Lower leg skin (tissue), 4 donors: ENCODE data around the gene RPN2. TPM values are rescaled to one million over a fixed set of nuclear protein-coding genes. Genes with fewer than 3 reads are reported as not detected.

Experiments
- DNase-seq, 2 donors: peaks; one replicate each; pipeline ENCODE4 v3.0.0-alpha.2; 2019; ENCODE audit warnings: low spot score in 2 of 2
- H3K4me3 ChIP-seq: fragments of 200-600 bp; sonication (generic); 2 replicates; pipeline ENCODE4 v1.5.1; 2017; ENCODE audit warnings: mild to moderate bottlenecking, low read depth; ENCODE audit not compliant: poor library complexity, severe bottlenecking
- CTCF ChIP-seq, 3 donors: fragments of 450-650 bp; IDR thresholded peaks; one replicate each; pipeline ENCODE4 v1.5.1; 2016; ENCODE audit warnings: antibody characterized with exemption in 3 of 3, mild to moderate bottlenecking in 3 of 3, moderate library complexity in 2 of 3
- POLR2A ChIP-seq, 2 donors: fragments of 450-650 bp; IDR thresholded peaks; one replicate each; pipeline ENCODE4 v1.6.1; 2016 to 2017; ENCODE audit warnings: antibody characterized with exemption in 2 of 2, mild to moderate bottlenecking in 1 of 2, moderate library complexity in 1 of 2
- WGBS, 2 donors: methylation state at CpG; one replicate each; pipeline ENCODE4 v1.1.5; 2018; 5-methylcytosine and 5-hydroxymethylcytosine counted together
- intact Hi-C: fragments of 100-400 bp; cut with DNase I; formaldehyde crosslinking; loops from one replicate; pipeline ENCODE4 v1.15.0; 2023; ENCODE audit warnings: low total_unique reads
- total RNA-seq, 4 donors: library from RNA; depleted of rRNA; stranded (reverse); fragments of >200 nt; gene quantifications; one replicate each; pipeline ENCODE4 v1.1.0, GENCODE V29; 2016

Gene RPN2
- total RNA-seq, 4 donors from 2014 or later, result 76.0 to 128 (median 102) TPM

DNA sequence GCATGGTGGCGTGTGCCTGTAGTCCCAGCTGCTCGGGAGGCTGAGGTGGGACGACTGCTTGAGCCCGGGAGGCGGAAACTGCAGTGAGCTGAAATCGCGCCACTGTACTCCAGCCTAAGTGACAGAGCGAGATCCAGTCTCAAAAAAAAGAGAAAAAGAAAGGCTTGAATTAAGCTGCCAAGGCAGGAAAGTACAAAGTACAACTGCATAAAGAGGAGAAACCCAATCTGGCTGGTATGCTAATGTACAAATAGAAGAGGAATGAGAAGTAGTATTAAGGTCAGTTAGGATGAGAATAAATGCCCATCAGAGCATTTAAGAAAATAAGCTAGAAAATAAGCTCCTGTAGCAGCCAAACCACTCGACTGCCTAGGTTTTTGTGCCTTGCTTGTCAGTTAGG, 23.1 kb upstream of the RPN2 start:
- no peak for DNase-seq
- TF ChIP-seq POLR2A (IDR thresholded peaks at IDR 0.05) (no peak), CTCF (IDR thresholded peaks at IDR 0.05) (no peak)
- 94 to 95% methylated on average over 9 of the region's 9 CpGs for WGBS, 2 donors
- intact Hi-C loops, result no loop called here
- no peak overlapping the region for H3K4me3 ChIP-seq

DNA sequence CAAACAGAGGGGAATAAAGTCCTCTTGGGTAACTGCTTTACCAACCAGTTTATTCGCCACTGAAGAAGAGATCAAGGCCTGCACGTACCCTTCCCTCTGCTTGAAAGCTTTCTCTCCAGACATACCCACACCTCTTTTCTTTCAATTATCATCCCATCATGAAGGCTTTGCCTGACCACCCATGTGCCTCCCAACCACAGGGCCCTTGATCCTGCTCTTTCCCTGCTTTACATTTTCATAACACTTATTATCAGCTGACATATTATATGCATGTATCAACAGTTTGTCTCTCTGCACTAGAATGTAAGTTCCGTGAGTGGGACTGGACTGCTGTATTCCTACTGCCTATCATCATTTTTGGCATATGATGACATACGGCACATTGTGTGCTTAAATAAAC, 20.9 kb upstream of the RPN2 start:
- WGBS, 2 donors, result 95% methylated on average over 4 of the region's 4 CpGs
- no peak for DNase-seq
- TF ChIP-seq CTCF (IDR thresholded peaks at IDR 0.05), result no peak
- no peak for TF ChIP-seq POLR2A (IDR thresholded peaks at IDR 0.05)
- H3K4me3 ChIP-seq, result no peak overlapping the region
- intact Hi-C loops, result no loop called here

- intact Hi-C loops, result no loop called here
- no peak overlapping the region for H3K4me3 ChIP-seq
- WGBS, 2 donors, result 92% methylated on average over 10 of the region's 10 CpGs
- DNase-seq, result no peak
- TF ChIP-seq POLR2A (IDR thresholded peaks at IDR 0.05) (no peak), CTCF (IDR thresholded peaks at IDR 0.05) (no peak)
Observed at GRCh38 chr20:37160683-37161082, 18.4 kb upstream of the RPN2 start.

DNA sequence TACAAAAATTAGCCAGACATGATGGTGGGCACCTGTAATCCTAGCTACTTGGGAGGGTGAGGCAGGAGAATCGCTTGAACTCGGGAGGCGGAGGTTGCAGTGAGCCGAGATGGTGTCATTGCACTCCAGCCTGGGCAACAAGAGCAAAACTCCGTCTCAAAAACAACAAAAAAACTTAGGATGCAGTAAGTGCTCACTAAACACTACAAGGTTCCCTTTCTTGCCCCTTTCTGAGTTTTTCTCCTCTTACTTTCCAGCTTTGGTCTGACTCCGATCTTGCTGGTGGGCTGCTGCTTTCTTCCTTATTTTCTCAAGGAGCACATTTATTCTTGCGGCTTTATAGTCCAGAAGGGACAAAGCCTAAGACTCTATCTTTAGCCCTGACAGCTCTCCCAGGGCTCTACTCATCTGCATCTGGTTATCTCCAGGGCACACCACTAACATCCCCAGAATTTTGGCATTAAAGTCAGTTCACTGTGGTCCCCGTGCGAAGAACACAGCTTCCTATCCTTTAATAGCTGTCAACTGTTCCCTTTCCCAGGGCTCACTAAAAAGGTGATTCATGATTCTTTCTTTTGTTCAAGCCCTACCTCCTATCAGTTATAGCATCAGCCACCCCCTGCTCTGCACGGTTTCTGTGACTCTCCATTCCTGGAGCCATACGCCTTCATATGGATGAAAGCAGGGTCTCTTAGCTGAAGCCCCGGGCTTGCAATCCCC, 17.1 kb upstream of the RPN2 start:
- no peak for TF ChIP-seq CTCF (IDR thresholded peaks at IDR 0.05)
- TF ChIP-seq POLR2A (IDR thresholded peaks at IDR 0.05), result no peak
- intact Hi-C loops, result no loop called here
- 53 to 58% methylated on average over 12 of the region's 12 CpGs for WGBS, 2 donors
- DNase-seq, result no peak
- H3K4me3 ChIP-seq, result no peak overlapping the region

GRCh38 chr20:37162646-37163045, 16.5 kb upstream of the RPN2 start:
- TF ChIP-seq POLR2A (IDR thresholded peaks at IDR 0.05) (no peak), CTCF (IDR thresholded peaks at IDR 0.05) (no peak)
- no peak for DNase-seq
- intact Hi-C loops, result no loop called here
- 33 to 45% methylated on average over 6 of the region's 6 CpGs for WGBS, 2 donors
- H3K4me3 ChIP-seq, result no peak overlapping the region
